SK-N-SH treated with all-trans-retinoic acid at 6 μM for 48 hours (cell line): ENCODE measurements around the gene GLRX2.

Experiments used
- ATAC-seq: fragments of 200-7000 bp; cut with Tn5 transposase; 3 replicates; pipeline ENCODE4 v1.9.1; 2020; ENCODE audit warnings: mild to moderate bottlenecking, moderate library complexity
- ARNTL ChIP-seq: fragments of 450-650 bp; formaldehyde crosslinking; IDR thresholded peaks from 2 replicates; pipeline ENCODE4 v1.5.0; 2020; ENCODE audit warnings: low read depth, mild to moderate bottlenecking, moderate library complexity, borderline replicate concordance
- CREB5 ChIP-seq: fragments of 250-450 bp; sonication (Bioruptor Pico); IDR thresholded peaks from 2 replicates; pipeline ENCODE4 v1.5.1; 2020; ENCODE audit warnings: low read depth, mild to moderate bottlenecking, moderate library complexity
- CSDC2 ChIP-seq: fragments of 250-450 bp; sonication (Bioruptor Pico); IDR thresholded peaks from 2 replicates; pipeline ENCODE4 v1.5.0; 2020; ENCODE audit warnings: mild to moderate bottlenecking, moderate library complexity
- CSRNP3 ChIP-seq: fragments of 250-450 bp; sonication (Bioruptor Pico); IDR thresholded peaks from 2 replicates; pipeline ENCODE4 v1.5.1; 2021; ENCODE audit warnings: mild to moderate bottlenecking, moderate library complexity
- GLIS3 ChIP-seq: fragments of 250-450 bp; sonication (Bioruptor Pico); IDR thresholded peaks from 2 replicates; pipeline ENCODE4 v1.5.0; 2020; ENCODE audit warnings: mild to moderate bottlenecking, moderate library complexity
- PATZ1 ChIP-seq: fragments of 250-450 bp; sonication (Bioruptor Pico); IDR thresholded peaks from 2 replicates; pipeline ENCODE4 v1.8.0; 2020; ENCODE audit warnings: mild to moderate bottlenecking, moderate library complexity, borderline replicate concordance
- POU6F1 ChIP-seq: fragments of 250-450 bp; sonication (Bioruptor Pico); IDR thresholded peaks from 2 replicates; pipeline ENCODE4 v1.8.0; 2021; ENCODE audit warnings: low read depth, mild to moderate bottlenecking, moderate library complexity, borderline replicate concordance
- PPARA ChIP-seq: fragments of 250-450 bp; sonication (Bioruptor Pico); IDR thresholded peaks from 2 replicates; pipeline ENCODE4 v1.5.0; 2020; ENCODE audit warnings: mild to moderate bottlenecking, borderline replicate concordance
- RARB ChIP-seq: fragments of 250-450 bp; sonication (Bioruptor Pico); IDR thresholded peaks from 2 replicates; pipeline ENCODE4 v1.8.0; 2021; ENCODE audit warnings: mild to moderate bottlenecking, moderate library complexity
- TCF4 ChIP-seq: fragments of 250-450 bp; sonication (Bioruptor Pico); IDR thresholded peaks from 2 replicates; pipeline ENCODE4 v1.8.0; 2021; ENCODE audit warnings: mild to moderate bottlenecking, moderate library complexity, borderline replicate concordance
- TOX ChIP-seq: fragments of 250-450 bp; sonication (Bioruptor Pico); IDR thresholded peaks from 2 replicates; pipeline ENCODE4 v1.8.0; 2021; ENCODE audit warnings: mild to moderate bottlenecking, moderate library complexity, borderline replicate concordance
- TSHZ2 ChIP-seq: fragments of 250-450 bp; sonication (Bioruptor Pico); IDR thresholded peaks from 2 replicates; pipeline ENCODE4 v1.5.0; 2020; ENCODE audit warnings: mild to moderate bottlenecking, moderate library complexity
- ZFP3 ChIP-seq: fragments of 250-450 bp; sonication (Bioruptor Pico); IDR thresholded peaks from 2 replicates; pipeline ENCODE4 v1.5.0; 2020; ENCODE audit warnings: mild to moderate bottlenecking, moderate library complexity
- ZNF565 ChIP-seq: fragments of 450-650 bp; formaldehyde crosslinking; conservative IDR thresholded peaks from 2 replicates; pipeline ENCODE4 v1.5.0; 2020; ENCODE audit warnings: low read depth, mild to moderate bottlenecking, moderate library complexity
- ZNF70 ChIP-seq: fragments of 450-650 bp; formaldehyde crosslinking; IDR thresholded peaks from 2 replicates; pipeline ENCODE4 v1.5.0; 2020; ENCODE audit warnings: mild to moderate bottlenecking, moderate library complexity
- ZNF8 ChIP-seq: fragments of 450-650 bp; formaldehyde crosslinking; IDR thresholded peaks from 2 replicates; pipeline ENCODE4 v1.5.0; 2020; ENCODE audit warnings: mild to moderate bottlenecking, moderate library complexity

The GLRX2 gene

GRCh38 chr1:193104907-193105820 is at the start of gene GLRX2:
TSS of gene GLRX2 (minus strand) at chr1:193105414. CDS start at chr1:193105382, 32 bp downstream.
- no peak for TF ChIP-seq CSDC2 (CRISPR knock-in tag)
- TF ChIP-seq RARB (CRISPR knock-in tag): 0 out of 2 replicates have a peak, but pooled peaks have one; percentile 13
- TF ChIP-seq GLIS3 (CRISPR knock-in tag): no peak
- ATAC-seq: peak; percentile 95

- ATAC-seq: no peak
- TF ChIP-seq TOX (CRISPR knock-in tag): peak; percentile 65
- TF ChIP-seq ZFP3 (CRISPR knock-in tag): no peak
- no peak for TF ChIP-seq ZNF70 (CRISPR knock-in tag)
- TF ChIP-seq, all 23 proteins: peak for 1
These were observed 39.8 kb upstream of the GLRX2 start for GRCh38 chr1:193144999-193145398.

- no peak for ATAC-seq
These were observed 39.2 kb upstream of the GLRX2 start for GRCh38 chr1:193144361-193144938.

GRCh38 chr1:193143285-193143684 is 38.1 kb upstream of the GLRX2 start:
- ATAC-seq: peak; percentile 76

More at GRCh38 chr1:193144361-193144938, 39.2 kb upstream of the GLRX2 start:
- no peak for TF ChIP-seq CREB5 (CRISPR knock-in tag)

More at GRCh38 chr1:193143285-193143684, 38.1 kb upstream of the GLRX2 start:
- TF ChIP-seq ARNTL (CRISPR knock-in tag) (no peak), ZNF565 (CRISPR knock-in tag) (no peak), TCF4 (CRISPR knock-in tag) (no peak), GLIS3 (CRISPR knock-in tag) (no peak), ZNF8 (CRISPR knock-in tag) (no peak), PATZ1 (CRISPR knock-in tag) (no peak), RARB (CRISPR knock-in tag) (no peak), TSHZ2 (CRISPR knock-in tag) (no peak), PPARA (CRISPR knock-in tag) (no peak), ZNF70 (CRISPR knock-in tag) (no peak), POU6F1 (no peak), CSRNP3 (CRISPR knock-in tag) (no peak)
